Lower lobe of right lung (tissue), 2 donors: ENCODE data around the gene PHLPP1. TPM values are rescaled to one million over a fixed set of nuclear protein-coding genes. Genes with fewer than 3 reads are reported as not detected.

ENCODE experiments used
- ATAC-seq, 2 donors: fragments of 200-7000 bp; cut with Tn5 transposase; one replicate each; pipeline ENCODE4 v1.9.1; 2020 to 2022; ENCODE audit warnings: mild to moderate bottlenecking in 2 of 2, moderate library complexity in 2 of 2
- DNase-seq: peaks from one replicate; pipeline ENCODE4 v3.0.0-alpha.2; 2020
- H3K27ac ChIP-seq: fragments of 200-600 bp; one replicate; pipeline ENCODE4 v1.8.0; 2022
- H3K27me3 ChIP-seq: fragments of 200-600 bp; one replicate; pipeline ENCODE4 v1.8.0; 2022; ENCODE audit warnings: low read depth
- H3K36me3 ChIP-seq: fragments of 200-600 bp; one replicate; pipeline ENCODE4 v1.8.0; 2022; ENCODE audit warnings: mild to moderate bottlenecking
- H3K4me1 ChIP-seq: fragments of 200-600 bp; one replicate; pipeline ENCODE4 v1.8.0; 2022
- H3K4me3 ChIP-seq: fragments of 200-600 bp; one replicate; pipeline ENCODE4 v1.8.0; 2022; ENCODE audit warnings: mild to moderate bottlenecking
- H3K9me3 ChIP-seq: fragments of 200-600 bp; one replicate; pipeline ENCODE4 v1.8.0; 2022
- CTCF ChIP-seq: fragments of 200-600 bp; IDR thresholded peaks from one replicate; pipeline ENCODE4 v1.8.0; 2022; ENCODE audit warnings: antibody characterized with exemption, mild to moderate bottlenecking
- intact Hi-C: fragments of 100-400 bp; cut with DNase I; formaldehyde crosslinking; loops from one replicate; pipeline ENCODE4 v1.11.0; 2022
- total RNA-seq: library from RNA; stranded (reverse); fragmentation: NEBNext Ultra II Directional; extraction: Animal tissue kit (Norgen Biotek cat#: 25700); gene quantifications from one replicate; pipeline ENCODE4 v1.2.1, GENCODE V29; 2021
- donor health status: DM: no; HTN: yes; CAD: no; lungs with severe emphysema.

The PHLPP1 gene
- total RNA-seq, 1 donor from 2014 or later, result 12.6 TPM

- no peak for TF ChIP-seq CTCF
- Histone ChIP-seq H3K27me3 (no peaks in the 10 kb centered on the region), H3K9me3 (no peaks in the 10 kb centered on the region), H3K4me3 (no peak overlapping the region), H3K36me3 (no peaks in the 10 kb centered on the region), H3K4me1 (peaks cover 7% of the 10 kb centered on the region), H3K27ac (no peak overlapping the region)
- intact Hi-C loops, result loop anchor here (10.0 kb wide), 1 partner anchor 392 kb away; no protein-coding TSS in a partner anchor
- DNase-seq (no peak), ATAC-seq (no peak)
Measured at GRCh38 chr18:62986490-62986889, 271.1 kb downstream of the PHLPP1 start.

- no peak for TF ChIP-seq CTCF
- Histone ChIP-seq H3K27me3 (no peaks in the 10 kb centered on the region), H3K9me3 (no peaks in the 10 kb centered on the region), H3K36me3 (no peaks in the 10 kb centered on the region), H3K4me3 (no peak overlapping the region), H3K27ac (no peak overlapping the region), H3K4me1 (peaks cover 6% of the 10 kb centered on the region)
- intact Hi-C loops, result loop anchor here (10.0 kb wide), 1 partner anchor 392 kb away; no protein-coding TSS in a partner anchor
- ATAC-seq, result no peak
- DNase-seq, result no peak
Measured at GRCh38 chr18:62987055-62987830, 271.9 kb downstream of the PHLPP1 start.

DNA sequence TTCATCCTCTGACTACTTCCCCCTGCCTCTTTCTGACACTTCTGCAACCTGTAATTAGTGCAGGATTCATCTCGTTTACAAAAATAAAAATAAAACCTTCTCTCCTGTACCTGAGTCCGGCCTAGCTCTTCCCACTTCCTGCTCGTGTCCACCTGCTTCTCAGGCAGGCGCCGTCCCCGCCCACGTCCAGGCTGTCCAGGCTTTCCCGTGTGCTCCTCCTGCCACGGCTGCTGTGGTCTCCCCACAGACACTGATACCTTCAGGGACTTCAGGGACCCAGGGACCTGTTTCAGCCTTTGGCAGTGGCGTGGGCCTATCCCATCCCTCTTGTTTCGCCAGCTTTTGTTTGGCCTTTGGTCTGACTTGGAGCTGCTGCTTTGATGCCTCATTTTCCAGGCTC is 272.5 kb downstream of the PHLPP1 start:
- intact Hi-C loops, result loop anchor here (10.0 kb wide), 1 partner anchor 393 kb away; no protein-coding TSS in a partner anchor
- no peak overlapping the region for H3K27ac ChIP-seq

GRCh38 chr18:62988471-62988870 is 273.1 kb downstream of the PHLPP1 start:
- Histone ChIP-seq H3K4me1 (no peaks in the 10 kb centered on the region), H3K9me3 (no peaks in the 10 kb centered on the region), H3K4me3 (peak overlapping the region; percentile 2), H3K27ac (no peak overlapping the region), H3K36me3 (no peaks in the 10 kb centered on the region), H3K27me3 (no peaks in the 10 kb centered on the region)
- ATAC-seq (no peak), DNase-seq (no peak)
- TF ChIP-seq CTCF, result no peak
- intact Hi-C loops, result loop anchor here (10.0 kb wide), 1 partner anchor 394 kb away; no protein-coding TSS in a partner anchor

More for the DNA sequence above, 272.5 kb downstream of the PHLPP1 start:
- TF ChIP-seq CTCF, result no peak
- Histone ChIP-seq H3K9me3 (no peaks in the 10 kb centered on the region), H3K4me1 (no peaks in the 10 kb centered on the region), H3K4me3 (no peak overlapping the region), H3K27me3 (no peaks in the 10 kb centered on the region), H3K36me3 (no peaks in the 10 kb centered on the region)
- no peak for ATAC-seq
- DNase-seq, result no peak

GRCh38 chr18:62989195-62989594 is 273.9 kb downstream of the PHLPP1 start:
- Histone ChIP-seq H3K4me1 (no peaks in the 10 kb centered on the region), H3K36me3 (no peaks in the 10 kb centered on the region), H3K4me3 (no peak overlapping the region), H3K27me3 (no peaks in the 10 kb centered on the region), H3K9me3 (no peaks in the 10 kb centered on the region), H3K27ac (no peak overlapping the region)
- DNase-seq (no peak), ATAC-seq (no peak)
- intact Hi-C loops, result loop anchor here (10.0 kb wide), 1 partner anchor 394 kb away; no protein-coding TSS in a partner anchor
- TF ChIP-seq CTCF, result no peak
